B cell (primary cell): ENCODE data around the gene MACROH2A1. TPM values are rescaled to one million over a fixed set of nuclear protein-coding genes. Genes with fewer than 3 reads are reported as not detected.

ENCODE experiments used
- ATAC-seq: fragments of 200-7000 bp; cut with Tn5 transposase; one replicate; pipeline ENCODE4 v1.10.0; 2021; ENCODE audit warnings: low read depth, mild to moderate bottlenecking, moderate number of reproducible peaks, moderate library complexity
- CTCF ChIA-PET: fragments of 350-600 bp; sonication (Branson Sonifier 250); formaldehyde crosslinking; loops from one replicate; lab custom pipeline; 2021; ENCODE audit warnings: antibody characterized with exemption, inconsistent platforms; lab: Charles Lee
- POLR2A ChIA-PET: fragments of 350-600 bp; sonication (Branson Sonifier 250); formaldehyde crosslinking; loops from one replicate; lab custom pipeline; 2021; ENCODE audit warnings: antibody characterized with exemption; lab: Charles Lee
- DNase-seq: peaks from one replicate; pipeline ENCODE4 v3.0.0; 2013
- H2AFZ ChIP-seq: 2 replicates; pipeline ENCODE4 v1.6.1; 2012; ENCODE audit warnings: mild to moderate bottlenecking, low read depth, low read length; ENCODE audit not compliant: insufficient read depth, poor library complexity, severe bottlenecking
- H3K27ac ChIP-seq, 2 donors: 1 replicate in 1 of 2; 2 replicates in 1 of 2; pipeline ENCODE4 v1.5.1; 2012 to 2013; ENCODE audit warnings: low read length in 2 of 2, mild to moderate bottlenecking in 2 of 2, moderate library complexity in 1 of 2
- H3K27me3 ChIP-seq, 4 experiments: fragments of 200-600 bp in 1 of 4; sonication (generic) in 1 of 4; replicated peaks in 1 of 4; 1 replicate in 2 of 4; 2 replicates in 2 of 4; pipeline versions ENCODE4 v1.6.1 to v1.7.0; 2013 to 2016; ENCODE audit warnings: low read length in 3 of 4, mild to moderate bottlenecking in 2 of 4, mixed read lengths in 1 of 4, moderate library complexity in 1 of 4; ENCODE audit not compliant: insufficient read depth in 4 of 4, control insufficient read depth in 3 of 4; ENCODE audit errors: control extremely low read depth in 1 of 4
- H3K36me3 ChIP-seq, 2 experiments: replicated peaks in 1 of 2; 1 replicate in 1 of 2; 2 replicates in 1 of 2; pipeline versions ENCODE4 v1.6.1 to v1.7.1; 2013; ENCODE audit warnings: low read length in 1 of 2; ENCODE audit not compliant: insufficient read depth in 2 of 2, control insufficient read depth in 1 of 2; ENCODE audit errors: control extremely low read depth in 1 of 2, extremely low read depth in 1 of 2
- H3K4me1 ChIP-seq, 2 donors: fragments of 200-600 bp in 1 of 2; sonication (generic) in 1 of 2; 1 replicate in 1 of 2; 2 replicates in 1 of 2; pipeline versions ENCODE4 v1.5.1 to v1.6.1; 2013 to 2017; ENCODE audit warnings: low read length in 2 of 2; ENCODE audit not compliant: control insufficient read depth in 2 of 2, insufficient read depth in 2 of 2
- H3K4me2 ChIP-seq: replicated peaks from 2 replicates; pipeline ENCODE3; 2012; ENCODE audit warnings: mild to moderate bottlenecking, low read depth, low read length; ENCODE audit not compliant: poor library complexity, severe bottlenecking
- H3K4me3 ChIP-seq, 5 experiments: fragments of 200-600 bp in 1 of 5; sonication (generic) in 1 of 5; 1 replicate in 3 of 5; 2 replicates in 2 of 5; pipeline versions ENCODE4 v1.5.1 to v1.7.0; 2011 to 2016; ENCODE audit warnings: low read length in 4 of 5, mild to moderate bottlenecking in 4 of 5, low read depth in 2 of 5, control low read depth in 1 of 5, moderate library complexity in 1 of 5; ENCODE audit not compliant: insufficient read depth in 1 of 5; ENCODE audit errors: control extremely low read depth in 1 of 5, extremely low read depth in 1 of 5
- H3K79me2 ChIP-seq: fragments of 200-600 bp; sonication (generic); one replicate; pipeline ENCODE4 v1.6.0; 2016; ENCODE audit warnings: low read length; ENCODE audit not compliant: control insufficient read depth, insufficient read depth
- H3K9ac ChIP-seq: fragments of 200-600 bp; sonication (generic); 2 replicates; pipeline ENCODE4 v1.6.1; 2017; ENCODE audit warnings: mild to moderate bottlenecking, low read length, moderate library complexity
- H3K9me3 ChIP-seq, 3 donors: one replicate each; pipeline versions ENCODE4 v1.6.1 to v1.7.1; 2013; ENCODE audit warnings: low read length in 2 of 3; ENCODE audit not compliant: control insufficient read depth in 2 of 3, insufficient read depth in 1 of 3; ENCODE audit errors: control extremely low read depth in 1 of 3
- H4K20me1 ChIP-seq: 2 replicates; pipeline ENCODE4 v1.6.0; 2012; ENCODE audit warnings: mild to moderate bottlenecking, low read length; ENCODE audit not compliant: insufficient read depth, control insufficient read depth, poor library complexity, severe bottlenecking
- H3K27ac Mint-ChIP-seq: one replicate; pipeline ENCODE4 v1.8.0; 2021; ENCODE audit warnings: mixed read lengths
- H3K27me3 Mint-ChIP-seq: one replicate; pipeline ENCODE4 v1.8.0; 2021; ENCODE audit warnings: mixed read lengths
- H3K4me1 Mint-ChIP-seq: one replicate; pipeline ENCODE4 v1.8.0; 2021; ENCODE audit warnings: mixed read lengths
- H3K4me3 Mint-ChIP-seq: one replicate; pipeline ENCODE4 v1.8.0; 2021; ENCODE audit warnings: mixed read lengths
- H3K9me3 Mint-ChIP-seq: one replicate; pipeline ENCODE4 v1.8.0; 2022; ENCODE audit warnings: mixed read lengths; ENCODE audit not compliant: insufficient read depth
- CTCF ChIP-seq: fragments of 200-600 bp; IDR thresholded peaks from one replicate; pipeline ENCODE4 v1.8.0; 2022; ENCODE audit warnings: antibody characterized with exemption, mild to moderate bottlenecking
- EZH2 ChIP-seq: IDR thresholded peaks from 2 replicates; pipeline ENCODE4 v1.6.1; 2012; ENCODE audit warnings: borderline replicate concordance, low read depth, mild to moderate bottlenecking, moderate library complexity, low read length; ENCODE audit not compliant: insufficient read depth, poor library complexity, severe bottlenecking
- WGBS: methylation state at CpG from one replicate; pipeline ENCODE4 v1.1.5; 2013; ENCODE audit warnings: missing lambda C conversion rate; ENCODE audit not compliant: insufficient coverage; 5-methylcytosine and 5-hydroxymethylcytosine counted together
- intact Hi-C: fragments of 100-400 bp; cut with micrococcal nuclease; formaldehyde crosslinking; loops from one replicate; pipeline ENCODE4 v1.10.0; 2022
- polyA plus RNA-seq: library from polyadenylated mRNA; depleted of rRNA; stranded (reverse); fragments of >200 nt; gene quantifications from 2 replicates; pipeline ENCODE4 v1.2.3, GENCODE V29; 2012
- total RNA-seq, 2 donors: library from RNA; stranded (reverse); fragments of 120-200 nt in 1 of 2; gene quantifications; 1 replicate in 1 of 2; 2 replicates in 1 of 2; pipeline versions ENCODE4 v1.2.3 to v1.2.4, GENCODE V29; 2013 to 2022

The MACROH2A1 gene
- total and polyA plus RNA-seq, 2 donors (not counting 1 experiment from before 2014, with no cell fraction given), result 80.1 to 99.7 TPM

GRCh38 chr5:135446615-135447014 is 47.6 kb upstream of the MACROH2A1 start:
- 1% methylated on average over 6 of the region's 7 CpGs for WGBS

GRCh38 chr5:135446206-135446605 is 47.2 kb upstream of the MACROH2A1 start:
- POLR2A ChIA-PET, result no interaction called here
- ATAC-seq, result no peak
- Histone ChIP-seq H3K27me3 (peaks cover 0 to 20% (median 0%) of the 10 kb centered on the region in 4 experiments), H2AFZ (no peak overlapping the region), H3K9ac (no peak overlapping the region), H3K9me3 (no peaks in the 10 kb centered on the region), H3K36me3 (no peaks in the 10 kb centered on the region), H3K79me2 (no peaks in the 10 kb centered on the region), H3K27ac (no peak overlapping the region), H3K4me1 (peaks cover 0 to 10% of the 10 kb centered on the region in 2 donors), H4K20me1 (no peaks in the 10 kb centered on the region), H3K4me2 (no peak overlapping the region), H3K4me3 (no peak overlapping the region)
- peaks cover 4% of the 10 kb centered on the region for H3K4me1 Mint-ChIP-seq
- TF ChIP-seq CTCF (no peak), EZH2 (no peak)
- DNase-seq, result no peak
- H3K27ac Mint-ChIP-seq, result no peak overlapping the region
- intact Hi-C loops, result no loop called here
- H3K9me3 Mint-ChIP-seq, result no peaks in the 10 kb centered on the region
- 46% methylated on average over 9 of the region's 9 CpGs for WGBS
- H3K27me3 Mint-ChIP-seq, result peaks cover 37% of the 10 kb centered on the region
- CTCF ChIA-PET, result interaction anchor here (1.1 to 3.0 kb wide), 3 partner anchors 9 to 20 kb away, joined by 3 to 11 read pairs (median 3); no protein-coding TSS in a partner anchor
- H3K4me3 Mint-ChIP-seq, result no peak overlapping the region

More at GRCh38 chr5:135446615-135447014, 47.6 kb upstream of the MACROH2A1 start:
- Histone ChIP-seq H3K36me3 (no peaks in the 10 kb centered on the region), H3K4me3 (no peak overlapping the region), H4K20me1 (no peaks in the 10 kb centered on the region), H3K27ac (no peak overlapping the region), H3K9me3 (no peaks in the 10 kb centered on the region), H3K79me2 (no peaks in the 10 kb centered on the region), H3K9ac (no peak overlapping the region), H2AFZ (no peak overlapping the region), H3K4me2 (no peak overlapping the region), H3K4me1 (peaks cover 0 to 8% of the 10 kb centered on the region in 2 donors), H3K27me3 (peaks cover 0 to 20% (median 0%) of the 10 kb centered on the region in 4 experiments)
- intact Hi-C loops, result no loop called here
- CTCF ChIA-PET, result interaction anchor here (0.8 to 3.0 kb wide), 5 partner anchors 8 to 20 kb away, joined by 3 to 11 read pairs (median 3); no protein-coding TSS in a partner anchor
- POLR2A ChIA-PET, result no interaction called here
- Mint-ChIP-seq H3K4me1 (peaks cover 3% of the 10 kb centered on the region), H3K4me3 (no peak overlapping the region), H3K9me3 (no peaks in the 10 kb centered on the region), H3K27ac (no peak overlapping the region), H3K27me3 (peaks cover 36% of the 10 kb centered on the region)
- no peak for DNase-seq
- no peak for ATAC-seq
- TF ChIP-seq EZH2 (no peak), CTCF (no peak)
